ENCODE measurements around the gene MAP3K4. TPM values are rescaled to one million over a fixed set of nuclear protein-coding genes. Genes with fewer than 3 reads are reported as not detected.

Gene MAP3K4
- total and polyA plus RNA-seq, 2 of the 4 experiments (the other 2 are of a cell fraction) = 11.5 to 20.4 TPM

GRCh38 chr6:161082215-161082614 is 90.6 kb downstream of the MAP3K4 start:
- in situ Hi-C loops (cut with MboI; ENCODE audit: low sequenced_read_pairs) = no loop called here
- TF ChIP-seq CEBPB (IDR thresholded peaks at IDR 0.05; ENCODE audit: low read depth, low read length) (no peak), CTCF (conservative IDR thresholded peaks at IDR 0.05; ENCODE audit: low read depth, low read length) (no peak), NFE2L2 (IDR thresholded peaks at IDR 0.05; ENCODE audit: low read depth, low read length) (no peak), CHD1 (IDR thresholded peaks at IDR 0.05; ENCODE audit: low read depth, low read length) (no peak), MAFK (IDR thresholded peaks at IDR 0.05; ENCODE audit: low read depth, low read length) (no peak), MAZ (IDR thresholded peaks at IDR 0.05; ENCODE audit: borderline replicate concordance, low read depth, low read length) (no peak), RFX5 (IDR thresholded peaks at IDR 0.05; ENCODE audit: low read depth, low read length) (no peak), RAD21 (IDR thresholded peaks at IDR 0.05; ENCODE audit: low read length) (no peak), SMC3 (IDR thresholded peaks at IDR 0.05; ENCODE audit: low read depth, low read length) (no peak), USF2 (IDR thresholded peaks at IDR 0.05; ENCODE audit: low read depth, low read length) (no peak)
- Histone ChIP-seq H2BK120ac (ENCODE audit: low read depth, low read length) (no peak overlapping the region), H2BK5ac (ENCODE audit: low read depth, low read length, poor library complexity, severe bottlenecking) (no peak overlapping the region), H3K14ac (replicated peaks; ENCODE audit: low read depth, low read length) (no peak overlapping the region), H4K5ac (ENCODE audit: low read depth, low read length) (no peak overlapping the region), H3K4me3 (ENCODE audit: insufficient read depth, low read depth, low read length) (no peak overlapping the region), H3K23ac (ENCODE audit: low read depth, low read length) (no peak overlapping the region), H4K20me1 (ENCODE audit: insufficient read depth, low read length) (no peaks in the 10 kb centered on the region), H3K56ac (ENCODE audit: extremely low read depth, insufficient read depth, low read length) (no peak overlapping the region), H3K27me3 (ENCODE audit: control insufficient read depth, insufficient read depth, low read length) (no peaks in the 10 kb centered on the region), H3K36me3 (ENCODE audit: control insufficient read depth, insufficient read depth, low read length) (peaks cover 32% of the 10 kb centered on the region), H3K18ac (ENCODE audit: low read depth, low read length) (no peak overlapping the region), H3K27ac (ENCODE audit: insufficient read depth, low read length) (no peak overlapping the region), H2AK5ac (ENCODE audit: low read depth, low read length) (no peak overlapping the region), H2AFZ (replicated peaks; ENCODE audit: low read length, poor library complexity) (no peak overlapping the region), H2BK20ac (ENCODE audit: low read depth, low read length) (no peak overlapping the region), H3K4me1 (ENCODE audit: control insufficient read depth, insufficient read depth, low read length) (peaks cover 2% of the 10 kb centered on the region), H4K8ac (ENCODE audit: low read depth in 2 of 2, low read length in 2 of 2) (no peak overlapping the region), H3K9me1 (ENCODE audit: insufficient read depth, low read length) (no peaks in the 10 kb centered on the region; the same call in 1 of the 2 replicates), H2BK15ac (ENCODE audit: low read depth, low read length) (no peak overlapping the region), H3K9ac (ENCODE audit: low read depth, low read length) (no peak overlapping the region), H3K4me2 (ENCODE audit: low read depth, low read length) (no peak overlapping the region), H3K9me3 (ENCODE audit: control insufficient read depth, insufficient read depth, low read length) (no peaks in the 10 kb centered on the region), H3K79me1 (ENCODE audit: low read depth in 1 of 2, low read length in 2 of 2) (peaks cover 4 to 5% of the 10 kb centered on the region in 2 experiments; a peak in 1 of 4 replicates), H4K91ac (ENCODE audit: insufficient read depth, low read depth, low read length) (no peak overlapping the region), H3K4ac (ENCODE audit: low read depth, low read length) (no peak overlapping the region), H2AK9ac (replicated peaks; ENCODE audit: low read depth, low read length, poor library complexity) (no peak overlapping the region)
- DNase-seq (no peak), ATAC-seq (ENCODE audit: low read depth) (no peak)
- CTCF ChIA-PET = no interaction called here
- POLR2A ChIA-PET (ENCODE audit: unreplicated experiment) = no interaction called here
- intact Hi-C loops (cut with micrococcal nuclease) = no loop called here
- dilution Hi-C loops (cut with HindIII; ENCODE audit: low sequenced_read_pairs, unreplicated experiment) = no loop called here
- WGBS, 2 experiments (ENCODE audit: extremely low coverage in 2 of 2, insufficient read length in 1 of 2) = 100% methylated on average over 1 of the region's 2 CpGs; no CpG with 5 or more reads in 1 of the 2 experiments
- BruUV-seq (replicated peaks) = no TSS peak
